ENCODE results near the gene CFAP69.
"Not testable (repeated sequence)": the region's sequence is repeated elsewhere in the genome, so short reads cannot be mapped to it uniquely, and the experiment has no call there.

DNA sequence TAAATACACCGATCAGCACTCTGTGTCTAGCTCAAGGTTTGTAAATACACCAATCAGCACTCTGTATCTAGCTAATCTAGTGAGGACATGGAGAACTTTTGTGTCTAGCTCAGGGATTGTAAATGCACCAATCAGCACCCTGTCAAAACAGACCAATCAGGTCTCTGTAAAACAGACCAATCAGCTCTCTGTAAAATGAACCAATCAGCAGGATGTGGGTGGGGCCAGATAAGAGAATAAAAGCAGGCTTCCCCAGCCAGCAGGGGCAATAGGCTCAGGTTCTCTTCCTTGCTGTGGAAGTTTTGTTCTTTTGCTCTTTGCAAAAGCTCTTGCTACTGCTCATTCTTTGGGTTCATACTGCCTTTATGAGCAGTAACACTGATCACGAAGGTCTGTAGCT, 90.0 kb downstream of the CFAP69 start:
- TF ChIP-seq, protein P1, sequence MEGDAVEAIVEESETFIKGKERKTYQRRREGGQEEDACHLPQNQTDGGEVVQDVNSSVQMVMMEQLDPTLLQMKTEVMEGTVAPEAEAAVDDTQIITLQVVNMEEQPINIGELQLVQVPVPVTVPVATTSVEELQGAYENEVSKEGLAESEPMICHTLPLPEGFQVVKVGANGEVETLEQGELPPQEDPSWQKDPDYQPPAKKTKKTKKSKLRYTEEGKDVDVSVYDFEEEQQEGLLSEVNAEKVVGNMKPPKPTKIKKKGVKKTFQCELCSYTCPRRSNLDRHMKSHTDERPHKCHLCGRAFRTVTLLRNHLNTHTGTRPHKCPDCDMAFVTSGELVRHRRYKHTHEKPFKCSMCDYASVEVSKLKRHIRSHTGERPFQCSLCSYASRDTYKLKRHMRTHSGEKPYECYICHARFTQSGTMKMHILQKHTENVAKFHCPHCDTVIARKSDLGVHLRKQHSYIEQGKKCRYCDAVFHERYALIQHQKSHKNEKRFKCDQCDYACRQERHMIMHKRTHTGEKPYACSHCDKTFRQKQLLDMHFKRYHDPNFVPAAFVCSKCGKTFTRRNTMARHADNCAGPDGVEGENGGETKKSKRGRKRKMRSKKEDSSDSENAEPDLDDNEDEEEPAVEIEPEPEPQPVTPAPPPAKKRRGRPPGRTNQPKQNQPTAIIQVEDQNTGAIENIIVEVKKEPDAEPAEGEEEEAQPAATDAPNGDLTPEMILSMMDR (IDR thresholded peaks at IDR 0.05), result not testable (repeated sequence)
- not testable (repeated sequence) for TF ChIP-seq POLR2A (IDR thresholded peaks at IDR 0.05)
